Amygdala (tissue), 56 donors: ENCODE data around the gene TMEM233.
"Not testable (repeated sequence)": the region's sequence is repeated elsewhere in the genome, so short reads cannot be mapped to it uniquely, and the experiment has no call there.

Experiments used
- DNase-seq, 56 donors: peaks; one replicate each; lab custom pipeline; 2025; lab: John Stamatoyannopoulos, UW

TMEM233 gene

DNA sequence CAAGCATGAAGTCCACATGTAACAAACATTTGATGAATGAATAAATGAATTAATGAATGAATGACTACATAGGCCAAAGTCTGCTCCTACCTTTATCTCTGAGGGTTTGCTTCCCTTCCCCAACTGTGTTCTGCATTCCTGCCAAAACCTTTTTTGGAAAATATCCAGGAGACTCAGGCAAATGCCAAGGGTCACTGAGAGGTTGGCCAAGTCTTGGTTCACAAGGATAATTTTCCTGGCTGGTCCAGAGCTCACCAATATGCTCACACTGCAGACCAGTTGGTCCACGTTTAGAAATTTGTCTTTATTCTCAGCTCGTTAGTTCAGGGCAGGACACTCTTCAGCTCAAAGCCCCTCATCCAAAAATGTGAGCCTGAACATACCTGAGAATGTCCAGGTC, 10.2 kb downstream of the TMEM233 start:
- no peak for DNase-seq

DNA sequence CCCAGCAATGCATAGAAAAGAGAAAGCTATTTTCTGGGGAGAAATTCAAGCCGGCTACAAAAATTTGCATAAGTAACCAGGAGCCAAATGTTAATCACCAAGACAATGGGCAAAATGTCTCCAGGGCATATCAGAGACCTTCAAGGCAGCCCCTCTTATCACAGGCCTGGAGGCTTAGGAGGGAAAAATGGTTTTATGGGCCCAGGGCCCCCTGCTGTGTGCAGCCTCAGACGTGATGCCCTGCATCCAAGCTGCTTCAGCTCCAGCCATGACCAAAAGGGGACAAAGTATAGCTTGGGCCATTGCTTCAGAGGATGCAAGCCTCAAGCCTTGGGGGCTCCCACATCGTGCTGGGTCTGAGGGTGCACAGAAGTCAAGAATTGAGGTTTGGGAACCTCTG, 15.8 kb downstream of the TMEM233 start:
- no peak for DNase-seq

DNA sequence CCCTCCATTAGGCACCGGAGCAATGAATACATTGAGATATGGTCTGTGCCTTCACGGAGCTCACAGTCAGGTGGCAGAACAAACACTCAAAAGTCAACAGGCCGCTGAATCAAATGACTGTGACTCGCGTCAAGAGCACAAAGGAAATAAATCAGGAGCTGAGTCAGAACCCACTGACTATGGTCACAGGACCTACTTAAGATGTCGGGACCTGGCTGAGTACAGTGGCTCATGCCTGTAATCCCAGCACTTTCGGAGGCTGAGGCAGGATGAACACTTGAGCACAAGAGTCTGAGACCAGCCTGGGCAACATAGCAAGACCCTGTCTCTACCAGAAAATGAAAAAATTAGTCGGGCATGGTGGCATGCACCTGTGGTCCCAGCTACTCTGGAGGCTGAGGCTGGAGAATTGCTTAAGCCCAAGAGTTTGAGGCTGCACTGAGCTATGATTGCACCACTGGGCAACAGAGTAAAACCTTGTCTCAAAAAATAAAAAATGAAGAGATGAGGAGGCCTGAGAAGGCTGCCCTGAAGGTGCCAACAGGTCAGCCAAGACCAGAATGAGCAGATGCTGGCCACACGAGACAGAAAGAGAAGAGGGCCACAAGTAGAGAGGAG, 19.9 kb downstream of the TMEM233 start:
- no peak for DNase-seq

DNA sequence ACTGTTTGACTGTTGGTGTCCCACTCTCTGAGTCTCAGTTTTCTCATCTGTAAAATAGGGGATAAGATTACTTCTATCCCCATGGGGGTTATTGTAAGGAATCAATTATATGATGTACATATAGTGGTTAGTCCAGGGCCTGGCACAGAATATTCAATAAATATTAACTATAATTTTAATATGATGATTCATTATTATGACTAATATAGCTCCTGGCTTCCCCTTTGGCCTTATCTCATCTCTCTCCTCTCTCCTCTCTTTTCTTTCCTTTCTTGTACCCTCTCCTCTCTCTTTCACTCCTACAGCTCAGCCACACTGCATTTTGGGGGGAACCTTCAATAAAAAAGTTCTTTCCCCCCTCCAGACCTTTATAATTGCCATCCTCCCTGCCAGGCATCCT, 21.1 kb downstream of the TMEM233 start:
- DNase-seq: no peak

DNA sequence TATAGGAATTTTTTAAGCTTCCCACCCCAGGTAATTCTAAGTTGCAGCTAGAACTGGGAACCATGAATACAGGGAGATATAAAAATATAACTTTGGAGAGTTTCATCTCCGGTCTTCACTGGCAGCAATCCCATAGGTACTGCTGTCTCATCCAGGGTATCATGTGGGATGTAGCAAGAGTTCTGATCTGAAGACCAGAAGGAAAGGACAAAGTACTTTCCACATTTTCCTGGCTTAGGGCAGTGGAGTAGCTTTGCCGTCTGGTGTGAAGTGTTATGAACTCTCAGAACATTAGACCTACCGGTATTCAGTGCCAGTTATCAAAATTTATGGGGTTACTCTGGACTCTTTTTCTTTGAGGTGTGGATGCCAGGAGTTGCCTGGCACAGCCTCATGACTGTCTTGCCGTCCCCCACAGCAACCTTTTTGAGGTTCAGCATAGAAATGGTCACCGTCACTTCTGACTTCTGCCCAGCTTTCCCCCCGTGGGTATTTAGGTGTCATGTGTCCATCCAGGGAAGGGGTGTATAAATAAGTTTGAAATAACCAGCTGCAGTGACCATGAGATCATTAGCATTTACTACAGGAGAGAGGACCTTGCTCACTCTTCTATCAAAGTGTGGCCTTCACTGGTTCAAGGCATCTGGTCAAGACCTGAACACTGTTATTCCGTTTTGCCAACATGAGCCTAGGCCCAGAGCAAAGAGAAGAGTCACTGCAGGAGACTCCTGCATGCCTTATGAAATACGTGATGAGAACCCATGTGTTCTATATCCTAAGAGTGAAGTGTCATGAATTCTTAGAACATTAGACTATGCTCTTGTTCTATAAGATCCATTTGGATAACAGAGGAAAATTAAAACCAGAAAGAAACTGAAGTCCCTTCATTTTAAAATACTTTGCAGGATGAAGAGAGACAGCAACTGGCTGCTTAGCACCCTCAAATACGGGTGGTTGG, 22.2 kb downstream of the TMEM233 start:
- DNase-seq: no peak

DNA sequence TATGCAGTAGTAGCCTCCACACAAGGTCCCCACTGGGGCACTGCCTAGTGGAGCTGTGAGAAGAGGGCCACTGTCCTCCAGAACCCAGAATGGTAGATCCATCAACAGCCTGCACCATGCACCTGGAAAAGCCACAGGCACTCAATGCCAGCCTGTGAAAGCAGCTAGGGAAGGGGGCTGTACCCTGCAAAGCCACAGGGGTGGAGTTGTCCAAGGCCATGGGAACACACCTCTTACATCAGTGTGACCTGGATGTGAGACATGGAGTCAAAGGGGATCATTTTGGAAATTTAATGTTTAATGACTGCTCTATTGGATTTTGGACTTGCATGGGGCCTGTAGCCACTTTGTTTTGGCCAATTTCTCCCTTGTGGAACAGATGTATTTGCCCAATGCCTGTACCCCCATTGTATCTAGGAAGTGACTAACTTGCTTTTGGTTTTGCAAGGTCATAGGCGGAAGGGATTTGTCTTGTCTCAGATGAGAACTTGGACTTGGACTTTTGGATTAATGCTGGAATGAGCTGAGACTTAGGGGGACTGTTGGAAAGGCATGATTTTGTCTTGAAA, 24.8 kb downstream of the TMEM233 start:
- not testable (repeated sequence) for DNase-seq

DNA sequence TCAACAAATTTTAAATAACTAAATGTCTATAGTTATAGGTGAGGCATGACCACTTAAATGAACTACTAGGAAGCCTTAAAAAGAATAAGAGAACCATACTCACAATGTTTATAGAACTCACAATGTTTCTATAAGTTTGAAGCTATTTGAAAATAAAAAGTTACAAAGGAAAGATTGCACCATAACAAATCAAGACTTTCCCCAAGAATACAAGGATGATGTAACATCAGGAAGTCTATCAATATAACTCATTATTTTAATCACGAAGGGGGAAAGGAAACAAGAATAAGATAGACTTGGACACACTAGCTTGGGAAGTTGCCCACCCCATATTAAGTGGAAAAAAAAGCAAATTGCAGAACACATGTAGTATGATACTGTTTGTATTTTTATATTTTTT, 26.9 kb downstream of the TMEM233 start:
- DNase-seq: no peak

DNA sequence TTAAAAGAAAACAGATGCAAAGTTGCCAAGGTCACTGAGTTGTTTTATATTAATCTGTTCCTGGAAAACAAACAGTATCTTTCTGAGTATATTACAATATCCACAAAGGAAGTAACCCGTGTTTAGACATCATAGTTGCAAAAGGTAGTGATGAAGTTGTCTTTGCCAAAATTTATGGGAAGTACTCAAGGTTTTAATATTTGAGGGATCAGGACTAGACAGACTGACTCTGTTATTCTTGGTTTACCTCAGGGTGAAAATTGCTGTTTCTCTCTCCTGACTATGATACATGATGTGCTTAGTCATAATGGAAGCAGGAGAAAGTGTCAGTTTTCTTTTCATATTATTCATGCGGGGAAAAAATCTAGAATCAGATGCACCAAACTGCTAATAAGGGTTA, 28.3 kb downstream of the TMEM233 start:
- no peak for DNase-seq

DNA sequence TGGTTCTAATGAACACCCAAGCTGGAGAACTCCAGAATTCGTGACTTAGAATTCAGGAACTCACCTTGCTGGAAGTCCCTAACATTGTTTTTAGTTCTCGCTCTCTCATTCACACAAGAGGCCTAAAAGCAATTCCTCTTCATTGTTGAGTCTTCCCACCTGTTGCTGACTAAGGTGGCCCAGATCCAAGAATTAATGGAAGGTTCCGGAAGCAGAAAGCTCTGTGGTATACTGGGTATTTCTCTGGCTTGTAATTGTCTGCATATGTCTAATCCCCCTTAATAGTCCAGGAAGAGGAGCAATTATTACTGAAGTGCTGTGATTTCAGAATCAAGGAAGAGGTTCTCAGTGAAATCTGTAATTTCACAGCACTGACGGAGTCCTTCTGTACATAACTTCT, 31.4 kb downstream of the TMEM233 start:
- no peak for DNase-seq

DNA sequence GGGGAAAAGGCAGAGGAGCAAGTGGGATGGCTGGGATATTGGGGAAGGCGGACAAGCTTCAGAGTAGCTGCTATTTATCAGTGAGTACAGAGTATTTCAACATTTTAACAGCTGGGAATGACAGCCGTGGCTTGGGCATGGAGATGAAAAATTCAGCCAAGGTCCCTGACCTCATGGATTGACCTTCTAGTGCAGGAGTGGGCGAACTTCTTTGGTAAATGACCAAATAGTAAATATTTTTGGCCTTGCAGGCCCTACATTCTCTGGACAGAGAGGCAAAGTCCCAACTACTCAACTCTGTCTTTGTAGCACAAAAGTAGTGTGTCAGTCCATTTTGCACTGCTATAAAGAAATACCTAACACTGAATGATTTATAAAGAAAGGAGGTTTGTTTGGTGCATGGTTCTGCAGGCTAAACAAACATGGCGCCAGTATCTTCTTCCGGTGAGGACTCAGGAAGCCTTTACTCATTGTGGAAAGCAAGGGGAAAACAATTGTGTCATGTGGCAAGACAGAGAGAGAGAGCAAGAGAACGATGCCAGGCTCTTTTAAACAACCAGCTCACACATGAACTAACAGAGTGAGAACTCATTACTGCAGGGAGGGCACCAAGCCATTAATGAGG, 33.6 kb downstream of the TMEM233 start:
- DNase-seq: no peak

DNA sequence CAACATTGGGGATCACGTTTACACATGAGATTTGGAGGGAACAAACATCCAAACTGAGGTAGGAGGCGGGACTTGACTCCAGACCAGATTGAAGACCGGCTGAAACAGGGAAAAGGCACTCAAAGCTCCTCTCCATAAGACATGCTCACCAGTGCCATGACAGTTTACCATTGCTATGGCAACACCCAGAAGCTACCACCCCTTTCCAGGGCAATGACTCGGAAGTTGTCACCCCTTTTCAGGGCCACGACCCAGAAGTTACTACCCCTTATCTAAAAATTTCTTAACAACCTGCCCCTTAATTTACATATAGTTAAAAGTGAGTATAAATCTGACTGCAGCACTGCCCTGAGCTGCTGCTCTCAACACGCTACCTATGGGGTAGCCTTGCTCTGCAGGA, 34.1 kb downstream of the TMEM233 start:
- no peak for DNase-seq

DNA sequence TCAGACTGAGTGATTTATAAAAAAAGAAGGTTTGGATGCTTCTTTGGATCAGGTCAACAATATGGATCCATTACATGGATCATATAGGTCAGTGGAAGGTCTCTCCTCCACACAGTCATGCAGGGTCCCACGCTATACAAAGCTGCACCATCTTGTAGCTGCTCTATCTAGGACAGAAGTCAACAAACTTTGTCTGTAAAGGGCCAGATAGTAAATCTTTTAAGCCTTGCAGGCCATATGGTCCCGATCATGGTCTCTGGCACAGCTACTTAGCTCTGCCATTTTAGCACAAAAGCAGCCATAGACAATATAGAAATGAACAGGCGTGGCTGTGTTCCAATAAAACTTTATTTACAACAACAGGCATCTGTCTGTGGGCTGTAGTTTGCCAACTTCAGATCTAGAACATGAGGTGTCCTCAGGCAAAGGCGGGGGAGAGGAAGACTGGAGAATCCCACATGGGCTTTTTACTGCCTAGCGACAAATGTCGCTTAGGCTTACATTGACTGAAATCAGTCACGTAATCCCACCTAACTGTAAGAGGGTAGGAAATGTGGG, 36.7 kb downstream of the TMEM233 start:
- DNase-seq: peak in 1 of 56 donors; percentile 2

DNA sequence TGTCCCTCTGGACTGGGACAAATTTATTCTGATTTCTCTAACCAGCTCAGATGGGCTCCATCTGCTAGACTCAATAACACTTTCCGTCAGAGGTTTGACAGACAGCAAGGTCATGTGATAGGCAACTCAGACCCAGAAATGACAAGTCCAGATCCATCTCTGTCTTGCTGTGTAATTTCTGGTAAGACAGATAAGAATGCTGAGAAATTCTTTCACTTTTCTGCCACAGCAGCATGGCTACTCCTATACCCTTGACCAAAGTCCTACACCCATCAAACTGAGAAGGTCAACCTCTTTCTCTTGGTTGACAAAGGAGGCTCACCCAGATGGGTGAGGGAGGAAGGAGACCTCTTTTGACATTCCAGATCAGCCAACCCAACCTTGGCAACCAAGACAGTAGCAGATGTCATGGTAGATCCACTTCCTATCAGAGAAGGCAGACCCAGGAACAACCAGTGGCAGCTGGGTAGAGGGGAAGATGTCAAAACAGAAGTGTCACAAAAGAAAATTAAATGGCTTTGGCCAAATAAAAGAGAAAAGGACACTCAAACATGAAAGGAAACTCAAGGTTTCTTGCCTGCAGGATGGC, 37.5 kb downstream of the TMEM233 start:
- no peak for DNase-seq

DNA sequence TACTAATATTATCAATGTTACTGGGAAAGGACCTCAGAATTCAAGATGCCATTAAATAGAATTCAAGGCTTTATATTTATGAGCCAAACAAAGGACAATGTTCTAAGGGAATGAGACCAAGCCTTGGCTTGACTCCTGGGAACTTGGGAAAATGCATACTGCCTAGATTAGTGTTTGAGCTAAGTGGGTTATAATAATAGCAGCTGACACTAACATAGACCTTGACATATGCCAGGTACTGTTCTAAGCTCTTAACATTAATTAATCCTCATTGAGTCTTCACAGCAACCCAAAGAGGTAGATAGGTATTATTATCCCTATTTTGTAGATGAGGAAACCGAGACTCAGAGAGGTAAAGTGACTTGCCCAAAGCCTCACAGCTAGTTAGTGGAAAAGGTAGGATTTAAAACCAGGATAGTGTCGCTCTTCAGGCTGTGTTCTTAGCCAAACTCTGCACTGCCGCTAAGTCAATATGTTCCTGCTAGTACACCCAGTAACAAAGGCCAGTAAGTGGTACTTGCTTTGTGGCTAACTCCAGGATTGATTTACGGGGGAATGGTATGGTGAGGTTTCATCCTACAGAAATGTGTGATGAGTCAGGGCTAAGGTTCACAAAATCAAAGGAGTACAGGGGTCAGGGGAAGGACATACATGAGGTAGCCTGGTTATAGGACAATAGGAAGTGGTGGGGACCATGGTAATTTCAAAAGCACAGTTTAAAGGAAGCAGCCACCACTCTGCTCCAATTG, 38.5 kb downstream of the TMEM233 start:
- DNase-seq: no peak

DNA sequence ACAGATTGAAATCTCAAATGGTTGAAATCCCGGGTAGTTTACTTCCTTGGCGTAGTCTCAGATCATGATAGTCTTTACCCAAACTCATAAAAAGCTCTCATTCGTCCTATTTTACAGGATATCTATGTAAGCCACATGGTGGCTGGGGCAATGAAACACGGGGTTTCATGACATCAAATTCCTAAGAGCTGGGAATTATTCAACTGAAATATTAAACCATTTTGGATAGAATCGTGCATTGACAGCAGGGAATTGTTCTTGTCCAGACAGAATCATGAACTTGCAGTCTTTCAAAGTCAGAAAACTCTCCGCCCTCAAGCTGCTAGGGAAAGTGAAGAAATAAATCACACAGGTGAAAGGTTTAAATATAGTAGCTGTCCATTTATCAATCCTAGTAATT, 41.2 kb downstream of the TMEM233 start:
- DNase-seq: no peak

DNA sequence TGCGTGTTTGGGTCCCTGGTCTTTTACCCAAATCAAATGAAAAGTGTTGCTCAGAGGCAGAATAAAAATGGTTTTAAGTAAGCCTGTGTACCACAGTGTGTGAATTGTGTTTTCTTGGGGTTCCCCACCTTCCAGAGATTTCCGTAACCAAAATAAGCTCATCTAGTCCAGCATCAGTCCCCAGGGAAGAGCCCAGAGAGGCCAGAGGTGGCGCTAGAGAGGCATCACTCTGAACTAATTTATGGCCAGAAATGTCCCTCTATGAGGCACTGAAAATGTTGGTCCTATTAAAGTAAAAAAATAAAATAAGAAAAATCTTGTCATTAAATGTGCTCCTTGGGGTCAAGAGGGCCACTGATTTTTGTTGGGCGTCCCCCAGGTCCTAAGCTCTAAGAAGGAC, 49.4 kb downstream of the TMEM233 start:
- DNase-seq: no peak

DNA sequence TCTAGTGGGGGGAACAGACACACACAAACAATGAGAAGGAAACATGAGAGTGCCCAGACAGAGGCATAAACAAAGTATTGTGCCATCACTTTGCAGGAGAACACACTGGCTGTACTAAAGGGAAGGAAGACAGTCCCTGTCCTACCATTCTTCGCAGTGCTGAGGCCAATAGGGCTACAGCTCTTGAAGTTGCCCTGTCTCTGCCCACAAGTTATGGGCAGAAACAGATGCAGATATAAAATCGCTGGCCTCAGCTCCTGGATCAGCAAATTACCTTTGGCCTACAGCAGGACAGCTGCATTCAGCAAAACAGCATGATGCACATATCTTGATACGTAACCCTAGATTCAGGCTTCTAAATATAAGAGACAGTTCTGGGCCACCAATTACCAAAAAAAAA, 51.4 kb downstream of the TMEM233 start:
- no peak for DNase-seq

DNA sequence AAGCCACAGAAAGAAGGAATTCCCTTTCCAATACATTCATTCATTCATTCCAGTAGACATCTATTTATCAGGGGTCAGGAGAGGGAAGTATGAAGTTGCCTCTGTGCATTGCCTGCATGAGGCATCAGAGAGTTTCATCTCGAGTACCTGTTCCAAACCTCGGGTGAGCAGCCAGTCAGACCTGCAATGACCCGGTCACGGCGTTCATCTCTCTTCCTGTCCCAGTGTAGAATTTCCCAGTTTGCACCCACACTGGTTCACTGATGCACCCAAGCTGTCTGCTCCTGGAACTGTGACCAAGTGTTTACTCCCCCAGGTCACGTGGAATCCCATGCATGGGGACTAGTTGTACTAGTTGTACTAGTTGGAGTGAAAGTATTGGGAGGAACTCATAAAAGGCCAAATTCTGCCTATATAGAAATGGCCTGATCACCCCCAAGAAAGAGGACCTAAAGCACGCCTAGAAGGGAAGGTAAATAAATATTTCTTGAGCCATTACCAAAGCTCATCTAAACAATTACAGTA, 52.0 kb downstream of the TMEM233 start:
- DNase-seq: no peak

DNA sequence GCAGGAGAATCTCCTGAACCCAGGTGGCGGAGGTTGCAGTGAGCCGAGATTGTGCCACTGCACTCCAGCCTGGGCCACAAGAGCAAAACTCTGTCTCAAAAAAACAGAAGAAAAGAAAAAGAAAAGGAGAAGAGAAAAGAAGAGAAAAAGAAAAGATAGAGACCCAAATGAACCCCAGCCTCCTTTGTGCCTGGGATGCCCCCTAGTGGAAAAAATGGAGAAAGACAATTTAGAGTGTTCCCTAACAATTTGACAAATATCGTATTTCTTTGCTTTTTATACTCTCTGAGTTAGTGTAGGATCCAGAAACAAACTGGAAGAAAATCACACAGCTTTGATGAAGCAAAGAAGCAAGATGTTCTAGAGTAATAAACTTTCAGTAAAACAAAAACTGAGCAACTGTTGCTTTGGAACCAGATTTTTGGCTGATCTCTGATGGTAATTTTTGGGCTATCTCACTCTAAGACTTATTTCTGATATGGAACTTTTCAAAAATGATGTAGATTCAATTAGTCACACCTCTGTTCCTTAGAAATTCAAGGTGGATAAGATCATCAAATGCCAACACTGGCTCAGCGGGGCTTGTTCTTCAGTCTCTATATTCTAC, 55.7 kb downstream of the TMEM233 start:
- DNase-seq: no peak
